ENCODE results near the gene PPP2R3C. TPM values are rescaled to one million over a fixed set of nuclear protein-coding genes. Genes with fewer than 3 reads are reported as not detected.
A peak's percentile ranks its signal among the peaks of the same experiment; 100 is the strongest.
"Not testable (repeated sequence)": the region's sequence is repeated elsewhere in the genome, so short reads cannot be mapped to it uniquely, and the experiment has no call there.

Gene PPP2R3C
- total and polyA plus RNA-seq, 3 experiments from 2014 or later: 46.9 to 78.6 (median 48.1) TPM

DNA sequence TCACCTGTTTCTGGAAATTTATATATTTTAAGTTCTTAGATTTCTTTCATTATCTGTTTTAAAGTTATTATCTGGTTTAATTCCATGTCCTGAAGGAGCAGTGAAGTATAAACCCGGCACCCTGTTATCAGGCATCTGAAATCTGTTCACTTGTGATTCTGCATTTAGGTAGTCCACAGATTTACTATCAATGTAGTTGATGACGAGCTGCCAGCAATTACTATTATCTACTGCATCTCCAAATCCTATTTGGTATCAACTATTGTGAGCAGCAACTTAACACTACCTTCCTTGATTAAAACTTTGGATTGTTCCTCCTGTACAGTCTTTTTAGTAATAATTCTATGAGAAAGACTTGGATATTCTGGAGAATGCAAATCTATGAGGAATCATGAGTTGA, 36.7 kb upstream of the PPP2R3C start:
- H3K4me3 Mint-ChIP-seq: no peak overlapping the region
- H3K27me3 Mint-ChIP-seq: no peaks in the 10 kb centered on the region
- CTCF ChIA-PET: no interaction called here
- DNase-seq: no peak
- POLR2A ChIA-PET: no interaction called here
- H3K9me3 ChIP-seq (ENCODE audit: low read length): no peaks in the 10 kb centered on the region
- no peaks in the 10 kb centered on the region for H3K27me3 ChIP-seq (ENCODE audit: insufficient read depth, low read length, poor library complexity, severe bottlenecking)
- H3K4me3 ChIP-seq (ENCODE audit: low read length): no peak overlapping the region
- H3K4me1 Mint-ChIP-seq: peaks cover 54 to 77% (median 77%) of the 10 kb centered on the region in 3 donors
- H3K27ac ChIP-seq (ENCODE audit: low read depth, low read length): no peak overlapping the region
- peaks cover 13% of the 10 kb centered on the region for H3K36me3 ChIP-seq (ENCODE audit: insufficient read depth, low read length)
- H3K9me3 Mint-ChIP-seq: no peaks in the 10 kb centered on the region
- peaks cover 0 to 26% (median 15%) of the 10 kb centered on the region in 3 donors for H3K36me3 Mint-ChIP-seq
- H3K4me1 ChIP-seq (ENCODE audit: insufficient read depth, low read length): peaks cover 35% of the 10 kb centered on the region
- peak overlapping the region in 3 of 8 donors; percentile 2 to 48 (median 17) for H3K27ac Mint-ChIP-seq

DNA sequence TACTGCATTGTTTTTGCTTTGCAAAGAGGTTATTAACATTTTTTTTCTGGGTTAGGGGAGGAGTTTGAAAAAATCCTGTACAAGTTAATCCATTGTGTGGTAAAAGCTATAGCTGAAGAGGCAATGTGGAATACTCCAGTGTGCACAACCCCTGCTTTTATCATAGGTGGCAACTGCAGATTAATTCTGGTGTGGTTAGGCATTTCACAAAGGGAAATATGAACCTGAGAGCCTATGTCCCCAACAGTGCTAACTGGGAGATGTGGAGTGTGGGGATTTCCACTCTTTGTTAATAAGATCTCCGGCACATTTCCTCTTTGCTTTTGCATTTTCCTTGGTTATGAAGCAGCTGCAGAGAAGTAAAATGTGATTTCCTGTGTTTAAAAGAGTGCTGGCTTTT, 34.2 kb upstream of the PPP2R3C start:
- POLR2A ChIA-PET: no interaction called here
- H3K36me3 Mint-ChIP-seq: peaks cover 0 to 32% (median 15%) of the 10 kb centered on the region in 3 donors
- H3K9me3 ChIP-seq (ENCODE audit: low read length): no peaks in the 10 kb centered on the region
- peaks cover 41 to 66% (median 61%) of the 10 kb centered on the region in 3 donors for H3K4me1 Mint-ChIP-seq
- CTCF ChIA-PET: interaction anchor here (1.0 to 1.4 kb wide), 3 partner anchors 248 to 266 kb away, joined by 3 to 4 read pairs (median 3); no protein-coding TSS in a partner anchor
- H3K27ac ChIP-seq (ENCODE audit: low read depth, low read length): no peak overlapping the region
- H3K4me3 ChIP-seq (ENCODE audit: low read length): no peak overlapping the region
- no peaks in the 10 kb centered on the region for H3K27me3 ChIP-seq (ENCODE audit: insufficient read depth, low read length, poor library complexity, severe bottlenecking)
- H3K27ac Mint-ChIP-seq: peak overlapping the region; percentile 35 to 91 (median 84)
- peaks cover 13% of the 10 kb centered on the region for H3K36me3 ChIP-seq (ENCODE audit: insufficient read depth, low read length)
- H3K9me3 Mint-ChIP-seq: no peaks in the 10 kb centered on the region
- peaks cover 25% of the 10 kb centered on the region for H3K4me1 ChIP-seq (ENCODE audit: insufficient read depth, low read length)
- no peaks in the 10 kb centered on the region for H3K27me3 Mint-ChIP-seq
- DNase-seq: no peak
- peak overlapping the region in 6 of 7 donors; percentile 19 to 49 (median 34) for H3K4me3 Mint-ChIP-seq

DNA sequence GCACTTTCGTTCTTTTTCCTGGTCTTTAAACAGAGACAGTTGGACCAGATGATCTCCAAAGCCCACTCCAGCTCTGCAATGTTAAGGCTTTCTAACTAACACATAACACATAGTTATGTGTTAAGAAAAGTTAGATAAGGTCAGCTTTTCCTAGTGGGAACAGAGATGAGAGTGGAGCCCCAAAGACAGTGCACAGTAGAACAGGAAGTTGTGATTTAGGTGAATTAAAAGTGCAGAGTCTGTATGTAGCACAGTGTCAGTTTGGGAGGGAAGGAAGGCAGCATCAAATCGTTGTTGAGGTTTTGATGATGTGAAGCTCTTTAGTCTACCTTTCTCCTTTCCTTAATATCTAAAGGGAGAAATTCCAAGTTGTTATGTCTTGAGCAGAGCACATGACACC, 32.2 kb upstream of the PPP2R3C start:
- Histone ChIP-seq H3K9me3 (ENCODE audit: low read length) (no peaks in the 10 kb centered on the region), H3K27ac (ENCODE audit: low read depth, low read length) (no peak overlapping the region), H3K36me3 (ENCODE audit: insufficient read depth, low read length) (peaks cover 6% of the 10 kb centered on the region), H3K4me1 (ENCODE audit: insufficient read depth, low read length) (peaks cover 15% of the 10 kb centered on the region), H3K27me3 (ENCODE audit: insufficient read depth, low read length, poor library complexity, severe bottlenecking) (no peaks in the 10 kb centered on the region), H3K4me3 (ENCODE audit: low read length) (no peak overlapping the region)
- ChIA-PET POLR2A (no interaction called here), CTCF (interaction anchor here (0.9 to 1.6 kb wide), 2 partner anchors 12 to 260 kb away, joined by 3 to 8 read pairs; no protein-coding TSS in a partner anchor)
- Mint-ChIP-seq H3K36me3 (peaks cover 0 to 31% (median 10%) of the 10 kb centered on the region in 3 donors), H3K4me1 (peaks cover 29 to 53% (median 47%) of the 10 kb centered on the region in 3 donors), H3K4me3 (no peak overlapping the region), H3K9me3 (no peaks in the 10 kb centered on the region), H3K27me3 (no peaks in the 10 kb centered on the region), H3K27ac (peak overlapping the region in 6 of 8 donors; percentile 12 to 89 (median 74))
- no peak for DNase-seq

DNA sequence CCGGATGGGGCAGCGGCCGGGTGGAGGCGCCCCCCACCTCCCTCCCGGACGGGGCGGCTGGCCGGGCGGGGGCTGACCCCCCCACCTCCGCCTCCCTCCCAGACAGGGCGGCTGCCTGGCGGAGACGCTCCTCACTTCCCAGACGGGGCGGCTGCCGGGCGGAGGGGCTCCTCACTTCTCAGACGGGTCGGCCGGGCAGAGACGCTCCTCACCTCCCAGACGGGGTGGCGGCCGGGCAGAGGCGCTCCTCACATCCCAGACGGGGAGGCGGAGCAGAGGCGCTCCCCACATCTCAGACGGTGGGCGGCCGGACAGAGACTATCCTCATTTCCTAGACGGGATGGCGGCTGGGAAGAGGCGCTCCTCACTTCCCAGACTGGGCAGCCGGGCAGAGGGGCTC, 30.7 kb upstream of the PPP2R3C start:
- H3K27ac ChIP-seq (ENCODE audit: low read depth, low read length); H3K27me3 Mint-ChIP-seq; H3K4me3 Mint-ChIP-seq; POLR2A ChIA-PET; H3K27ac Mint-ChIP-seq; DNase-seq; H3K9me3 Mint-ChIP-seq; H3K27me3 ChIP-seq (ENCODE audit: insufficient read depth, low read length, poor library complexity, severe bottlenecking); H3K9me3 ChIP-seq (ENCODE audit: low read length); H3K4me3 ChIP-seq (ENCODE audit: low read length); H3K36me3 ChIP-seq (ENCODE audit: insufficient read depth, low read length); CTCF ChIA-PET: not testable (repeated sequence)
- peaks cover 26 to 54% (median 47%) of the 10 kb centered on the region in 3 donors for H3K4me1 Mint-ChIP-seq
- H3K4me1 ChIP-seq (ENCODE audit: insufficient read depth, low read length): peaks cover 15% of the 10 kb centered on the region
- peaks cover 3 to 32% (median 7%) of the 10 kb centered on the region in 3 donors for H3K36me3 Mint-ChIP-seq

DNA sequence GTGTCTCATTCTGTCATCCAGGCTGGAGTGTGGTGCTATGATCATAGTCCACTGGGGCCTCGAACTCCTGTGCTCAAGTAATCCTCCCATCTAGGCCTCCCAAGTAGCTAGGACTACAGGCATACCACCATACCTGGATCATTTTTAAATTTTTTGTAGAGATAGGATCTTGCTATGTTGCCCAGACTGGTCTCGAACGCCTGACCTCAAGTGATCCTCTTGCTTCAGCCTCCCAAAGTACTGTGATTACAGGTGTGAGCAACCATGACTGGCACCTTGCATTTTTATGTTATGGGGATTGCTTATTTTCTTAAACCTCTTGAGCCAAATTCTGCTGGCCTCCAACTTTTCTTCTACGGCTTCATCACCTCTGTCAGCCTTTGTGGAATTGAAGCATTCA, 27.4 kb upstream of the PPP2R3C start:
- ChIA-PET CTCF (no interaction called here), POLR2A (no interaction called here)
- Histone ChIP-seq H3K36me3 (ENCODE audit: insufficient read depth, low read length) (no peaks in the 10 kb centered on the region), H3K27ac (ENCODE audit: low read depth, low read length) (no peak overlapping the region), H3K4me1 (ENCODE audit: insufficient read depth, low read length) (peaks cover under 1% of the 10 kb centered on the region), H3K4me3 (ENCODE audit: low read length) (no peak overlapping the region), H3K27me3 (ENCODE audit: insufficient read depth, low read length, poor library complexity, severe bottlenecking) (no peaks in the 10 kb centered on the region), H3K9me3 (ENCODE audit: low read length) (no peaks in the 10 kb centered on the region)
- Mint-ChIP-seq H3K9me3 (no peaks in the 10 kb centered on the region), H3K36me3 (peaks cover 3 to 51% (median 5%) of the 10 kb centered on the region in 3 donors), H3K4me1 (peaks cover 14 to 32% (median 31%) of the 10 kb centered on the region in 3 donors), H3K27ac (no peak overlapping the region), H3K4me3 (no peak overlapping the region), H3K27me3 (no peaks in the 10 kb centered on the region)
- no peak for DNase-seq

DNA sequence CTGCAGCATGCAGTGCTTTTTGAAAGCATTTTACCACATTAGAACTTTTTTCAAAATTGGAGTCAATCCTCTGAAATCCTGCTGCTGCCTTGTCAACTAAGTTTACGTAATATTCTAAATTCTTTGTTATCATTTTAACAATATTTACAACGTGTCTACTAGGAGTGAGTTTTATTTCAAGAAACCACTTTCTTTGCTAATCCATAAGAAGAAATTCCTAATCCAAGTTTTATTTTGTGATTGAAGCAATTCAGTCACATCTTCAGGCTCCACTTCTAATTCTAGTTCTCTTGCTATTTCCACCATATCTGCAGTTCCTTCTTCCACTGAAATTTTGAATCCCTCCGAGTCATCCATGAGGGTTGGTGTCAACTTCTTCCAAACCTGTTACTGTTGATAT, 25.9 kb upstream of the PPP2R3C start:
- Histone ChIP-seq H3K4me3 (ENCODE audit: low read length) (no peak overlapping the region), H3K4me1 (ENCODE audit: insufficient read depth, low read length) (no peaks in the 10 kb centered on the region), H3K9me3 (ENCODE audit: low read length) (no peaks in the 10 kb centered on the region), H3K27ac (ENCODE audit: low read depth, low read length) (no peak overlapping the region), H3K27me3 (ENCODE audit: insufficient read depth, low read length, poor library complexity, severe bottlenecking) (no peaks in the 10 kb centered on the region), H3K36me3 (ENCODE audit: insufficient read depth, low read length) (no peaks in the 10 kb centered on the region)
- H3K27ac Mint-ChIP-seq: peak overlapping the region in 5 of 8 donors; percentile 15 to 54 (median 37)
- ChIA-PET POLR2A (no interaction called here), CTCF (interaction anchor here (15.7 kb wide), 1 partner anchor 269 kb away, joined by 273 read pairs; no protein-coding TSS in a partner anchor)
- no peak overlapping the region for H3K4me3 Mint-ChIP-seq
- peaks cover 3 to 51% (median 5%) of the 10 kb centered on the region in 3 donors for H3K36me3 Mint-ChIP-seq
- no peaks in the 10 kb centered on the region for H3K27me3 Mint-ChIP-seq
- H3K9me3 Mint-ChIP-seq: no peaks in the 10 kb centered on the region
- no peak for DNase-seq
- H3K4me1 Mint-ChIP-seq: peaks cover 9 to 24% (median 19%) of the 10 kb centered on the region in 3 donors

DNA sequence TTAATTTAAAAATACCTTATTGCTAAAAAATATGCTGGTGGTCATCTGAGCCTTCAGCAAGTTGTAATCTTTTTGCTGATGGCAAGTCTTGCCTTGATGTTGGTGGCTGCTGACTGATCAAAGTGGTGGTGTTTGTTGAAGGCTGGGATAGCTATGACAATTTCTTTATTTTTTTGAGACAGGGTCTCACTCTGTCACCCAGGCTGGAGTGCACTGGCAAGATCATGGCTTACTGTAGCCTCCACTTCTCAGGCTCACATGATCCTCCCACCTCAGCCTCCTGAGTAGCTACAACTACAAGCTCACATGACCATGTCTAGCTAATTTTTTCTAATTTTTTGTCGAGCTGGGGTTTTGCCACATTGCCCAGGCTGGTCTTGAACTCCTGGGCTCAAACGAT, 25.4 kb upstream of the PPP2R3C start:
- H3K4me3 Mint-ChIP-seq: no peak overlapping the region
- POLR2A ChIA-PET: no interaction called here
- Histone ChIP-seq H3K4me1 (ENCODE audit: insufficient read depth, low read length) (no peaks in the 10 kb centered on the region), H3K27me3 (ENCODE audit: insufficient read depth, low read length, poor library complexity, severe bottlenecking) (no peaks in the 10 kb centered on the region), H3K9me3 (ENCODE audit: low read length) (no peaks in the 10 kb centered on the region), H3K27ac (ENCODE audit: low read depth, low read length) (no peak overlapping the region), H3K36me3 (ENCODE audit: insufficient read depth, low read length) (no peaks in the 10 kb centered on the region), H3K4me3 (ENCODE audit: low read length) (no peak overlapping the region)
- no peak for DNase-seq
- no peaks in the 10 kb centered on the region for H3K9me3 Mint-ChIP-seq
- H3K36me3 Mint-ChIP-seq: peaks cover 3 to 51% (median 5%) of the 10 kb centered on the region in 3 donors
- no peaks in the 10 kb centered on the region for H3K27me3 Mint-ChIP-seq
- CTCF ChIA-PET: interaction anchor here (15.7 kb wide), 1 partner anchor 269 kb away, joined by 273 read pairs; no protein-coding TSS in a partner anchor
- H3K27ac Mint-ChIP-seq: no peak overlapping the region
- H3K4me1 Mint-ChIP-seq: peaks cover 9 to 24% (median 19%) of the 10 kb centered on the region in 3 donors

DNA sequence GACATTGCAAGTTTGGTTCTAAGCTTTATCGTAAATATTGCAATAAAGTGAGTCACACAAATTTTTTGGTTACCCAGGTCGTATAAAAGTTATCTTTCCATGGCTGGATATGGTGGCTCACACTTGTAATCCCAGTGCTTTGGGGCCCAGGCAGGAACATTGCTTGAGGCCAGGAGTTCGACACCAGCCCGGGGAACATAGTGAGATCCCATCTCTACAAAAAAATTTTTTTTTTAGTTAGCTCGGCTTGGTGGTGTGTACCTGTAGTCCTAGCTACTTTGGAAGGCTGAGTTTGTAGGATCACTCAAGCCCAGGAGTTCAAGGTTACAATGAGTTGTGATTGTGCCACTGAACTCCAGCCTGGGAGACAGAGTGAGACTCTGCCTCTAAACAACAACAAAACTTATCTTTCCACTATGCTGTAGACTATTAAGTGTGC, 24.9 kb upstream of the PPP2R3C start:
- POLR2A ChIA-PET: interaction anchor here (0.9 kb wide), 1 partner anchor 257 kb away, joined by 3 read pairs; the partner anchor contains the start of gene NFKBIA
- H3K4me3 ChIP-seq (ENCODE audit: low read length): no peak overlapping the region
- CTCF ChIA-PET: interaction anchor here (15.7 kb wide), 1 partner anchor 270 kb away, joined by 273 read pairs; no protein-coding TSS in a partner anchor
- no peak overlapping the region for H3K27ac ChIP-seq (ENCODE audit: low read depth, low read length)
- Mint-ChIP-seq H3K9me3 (no peaks in the 10 kb centered on the region), H3K4me1 (peaks cover 9 to 24% (median 19%) of the 10 kb centered on the region in 3 donors), H3K27ac (peak overlapping the region in 2 of 8 donors; percentile 33 to 61), H3K27me3 (no peaks in the 10 kb centered on the region), H3K36me3 (peaks cover 3 to 49% (median 5%) of the 10 kb centered on the region in 3 donors), H3K4me3 (no peak overlapping the region)
- H3K36me3 ChIP-seq (ENCODE audit: insufficient read depth, low read length): no peaks in the 10 kb centered on the region
- DNase-seq: no peak
- no peaks in the 10 kb centered on the region for H3K27me3 ChIP-seq (ENCODE audit: insufficient read depth, low read length, poor library complexity, severe bottlenecking)
- no peaks in the 10 kb centered on the region for H3K4me1 ChIP-seq (ENCODE audit: insufficient read depth, low read length)
- H3K9me3 ChIP-seq (ENCODE audit: low read length): no peaks in the 10 kb centered on the region
